SK-MEL-5 (cell line): ENCODE data around the gene HOXA6. TPM values are rescaled to one million over a fixed set of nuclear protein-coding genes. Genes with fewer than 3 reads are reported as not detected.

Experiments used
- DNase-seq: peaks from one replicate; pipeline ENCODE4 v3.0.0-alpha.2; 2016; ENCODE audit warnings: low read depth, low spot score
- in situ Hi-C: cut with HindIII; loops from 2 replicates; pipeline ENCODE4 v1.10.0; 2016; ENCODE audit warnings: low sequenced_read_pairs, high pct_unique_total_duplicates, low pct_unique_long_range_greater_than_20kb
- total RNA-seq: library from RNA; depleted of rRNA; stranded (reverse); fragments of >200 nt; shearing (Covaris generic); gene quantifications from 2 replicates; pipeline ENCODE4 v1.2.3, GENCODE V29; 2014

The HOXA6 gene
- total RNA-seq, 1 experiment from 2014 or later = 1.9 TPM

GRCh38 chr7:27134392-27134791, 13.2 kb downstream of the HOXA6 start:
- in situ Hi-C loops = no loop called here
- DNase-seq = peak; percentile 43

DNA sequence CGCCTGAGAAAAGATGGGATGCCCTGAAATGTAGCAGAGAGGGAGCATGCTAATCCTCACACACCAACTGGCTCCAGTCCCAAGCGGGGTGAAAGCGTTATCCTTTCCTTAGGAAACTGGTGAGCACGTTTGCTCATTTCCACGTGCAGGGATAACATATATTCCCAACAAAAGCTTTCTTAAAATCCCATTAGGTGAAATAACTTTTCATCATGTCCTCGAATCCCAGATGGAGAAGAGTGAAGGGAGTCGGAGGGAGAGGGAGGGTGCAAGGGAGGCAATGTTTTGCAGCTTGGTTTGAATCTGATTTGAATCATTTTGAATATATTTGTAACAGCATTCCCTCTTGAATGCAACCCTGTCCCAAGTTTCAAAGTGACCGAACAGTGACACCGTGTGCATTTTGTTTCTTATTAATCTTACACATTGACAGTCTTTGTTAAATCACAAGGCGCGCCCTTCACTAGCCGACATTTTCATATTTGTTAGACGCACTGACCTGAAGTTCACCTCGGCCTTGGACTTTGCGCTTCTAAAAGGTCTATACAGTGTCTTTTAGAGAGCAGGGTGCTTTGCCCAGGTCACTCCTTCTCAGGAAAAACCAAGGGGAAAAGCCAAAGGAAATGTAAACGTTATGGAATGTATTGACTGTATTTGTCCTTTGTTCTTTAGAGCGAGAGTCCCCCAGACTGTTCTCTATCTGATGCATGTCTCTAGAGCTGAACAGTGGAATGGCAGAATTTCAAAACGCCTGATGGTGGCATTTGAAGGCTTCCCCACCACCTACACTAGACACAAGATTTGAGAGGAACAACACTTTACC, 14.0 kb downstream of the HOXA6 start:
- DNase-seq = peak; percentile 37
- in situ Hi-C loops = no loop called here

GRCh38 chr7:27132978-27133377, 14.6 kb downstream of the HOXA6 start:
- in situ Hi-C loops = no loop called here
- no peak for DNase-seq

GRCh38 chr7:27132214-27132613, 15.4 kb downstream of the HOXA6 start:
- no peak for DNase-seq
- in situ Hi-C loops = no loop called here

DNA sequence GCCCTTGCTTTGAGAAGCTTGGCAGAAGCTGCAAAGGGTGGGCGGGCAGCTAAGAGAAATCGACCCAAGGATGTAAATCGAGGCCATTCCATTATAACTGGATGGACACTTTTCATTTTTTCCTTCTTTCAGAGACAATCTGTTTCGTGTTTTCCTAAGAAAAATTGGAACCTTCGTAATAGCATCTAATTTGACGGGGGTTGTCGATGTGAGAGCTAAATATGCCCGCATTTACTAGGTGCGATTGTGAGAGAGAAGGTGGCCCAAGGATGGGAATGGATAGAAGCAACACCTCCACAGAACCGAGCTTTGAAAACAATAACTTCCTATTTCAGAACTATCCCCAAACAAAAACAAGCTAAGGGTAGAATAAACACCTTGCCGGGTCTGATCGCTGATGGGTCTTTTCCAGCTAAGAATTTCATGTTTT, 16.2 kb downstream of the HOXA6 start:
- in situ Hi-C loops = no loop called here

GRCh38 chr7:27130540-27131389, 16.8 kb downstream of the HOXA6 start, which contains the start of gene HOXA4:
Gene HOXA4 (minus strand): TSS chr7:27130757. CDS start chr7:27130733, 24 bp downstream.
- in situ Hi-C loops = no loop called here
- peak; percentile 77 for DNase-seq

More for the DNA sequence above, 16.2 kb downstream of the HOXA6 start:
- no peak for DNase-seq

GRCh38 chr7:27129729-27130539, 17.6 kb downstream of the HOXA6 start:
- DNase-seq = peak; percentile 24
- in situ Hi-C loops = loop anchor here (10.0 kb wide), 1 partner anchor 275 kb away; no protein-coding TSS in a partner anchor

GRCh38 chr7:27128776-27129728, 18.5 kb downstream of the HOXA6 start:
- in situ Hi-C loops = loop anchor here (10.0 kb wide), 1 partner anchor 274 kb away; no protein-coding TSS in a partner anchor
- no peak for DNase-seq

- in situ Hi-C loops = loop anchor here (10.0 kb wide), 1 partner anchor 273 kb away; no protein-coding TSS in a partner anchor
These were observed 19.5 kb downstream of the HOXA6 start for GRCh38 chr7:27128034-27128433.

GRCh38 chr7:27126596-27127327, 20.8 kb downstream of the HOXA6 start:
- no peak for DNase-seq
- in situ Hi-C loops = loop anchor here (10.0 kb wide), 1 partner anchor 272 kb away; no protein-coding TSS in a partner anchor

More at GRCh38 chr7:27128034-27128433, 19.5 kb downstream of the HOXA6 start:
- DNase-seq = no peak

GRCh38 chr7:27125986-27126394, 21.6 kb downstream of the HOXA6 start:
- in situ Hi-C loops = loop anchor here (10.0 kb wide), 1 partner anchor 271 kb away; no protein-coding TSS in a partner anchor
- DNase-seq = no peak

GRCh38 chr7:27124902-27125689, 22.5 kb downstream of the HOXA6 start:
- in situ Hi-C loops = loop anchor here (10.0 kb wide), 1 partner anchor 270 kb away; no protein-coding TSS in a partner anchor
- DNase-seq = no peak

- in situ Hi-C loops = loop anchor here (10.0 kb wide), 1 partner anchor 269 kb away; no protein-coding TSS in a partner anchor
- DNase-seq = no peak
These were observed 23.3 kb downstream of the HOXA6 start for GRCh38 chr7:27124096-27124901.

DNA sequence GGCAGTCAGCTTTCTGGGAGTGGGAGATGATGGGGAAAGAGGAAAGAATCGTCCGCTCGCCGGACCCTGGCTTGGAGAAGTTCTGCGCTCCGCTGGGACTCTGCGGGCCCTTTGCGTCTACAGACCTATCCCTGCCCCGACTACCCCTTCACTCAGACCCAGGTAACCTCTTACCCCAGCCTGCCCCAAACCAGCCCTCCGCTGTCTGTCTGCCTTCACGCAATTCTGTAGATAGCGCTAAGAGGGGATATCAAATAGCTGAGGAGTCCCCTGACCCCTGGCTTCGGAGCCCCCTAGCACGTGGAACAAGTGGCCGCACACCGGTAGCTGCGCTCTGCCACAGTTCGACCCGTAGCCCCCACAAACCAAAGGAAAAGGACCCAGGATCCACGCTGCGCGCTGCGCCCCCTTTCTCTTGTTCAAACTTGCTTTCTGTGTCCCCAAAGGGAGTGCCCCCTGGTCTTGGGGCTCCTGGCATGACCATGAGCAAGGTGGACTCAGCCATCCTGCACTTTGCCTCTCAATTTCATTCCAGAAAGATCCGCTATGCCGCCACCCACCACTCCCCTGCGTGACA, 24.0 kb downstream of the HOXA6 start:
- DNase-seq = no peak

More for the DNA sequence above, 24.0 kb downstream of the HOXA6 start:
- in situ Hi-C loops = loop anchor here (10.0 kb wide), 1 partner anchor 269 kb away; no protein-coding TSS in a partner anchor
